HCT116 (cell line): ENCODE data around the gene EVC2.

ENCODE experiments used
- ATF3 ChIP-seq: IDR thresholded peaks from 2 replicates; pipeline ENCODE4 v1.6.1; 2012
- CEBPB ChIP-seq: IDR thresholded peaks from 2 replicates; pipeline ENCODE4 v1.6.1; 2012; ENCODE audit warnings: low read depth
- CTCF ChIP-seq, 3 experiments: fragments of 200-600 bp in 1 of 3; sonication (generic) in 1 of 3; IDR thresholded peaks in 2 of 3; conservative IDR thresholded peaks in 1 of 3; 2 replicates each; pipeline ENCODE4 v1.5.1; 2012 to 2017; ENCODE audit warnings: low read depth in 2 of 3, low read length in 2 of 3, antibody characterized with exemption in 1 of 3, borderline replicate concordance in 1 of 3, control low read depth in 1 of 3, mild to moderate bottlenecking in 1 of 3, mixed read lengths in 1 of 3, mixed run types in 1 of 3, moderate library complexity in 1 of 3; ENCODE audit not compliant: insufficient read depth in 1 of 3
- EZH2 ChIP-seq: fragments of 200-600 bp; sonication (generic); IDR thresholded peaks from 2 replicates; pipeline ENCODE4 v1.6.1; 2017; ENCODE audit warnings: antibody characterized with exemption, mixed run types
- EZH2phosphoT487 ChIP-seq: fragments of 200-600 bp; IDR thresholded peaks from 2 replicates; pipeline ENCODE4 v1.6.1; 2018; ENCODE audit warnings: antibody characterized with exemption, borderline replicate concordance
- MAX ChIP-seq: IDR thresholded peaks from 2 replicates; pipeline ENCODE4 v1.6.1; 2012
- POLR2A ChIP-seq: IDR thresholded peaks from 2 replicates; pipeline ENCODE4 v1.7.0; 2011; ENCODE audit warnings: borderline replicate concordance; ENCODE audit not compliant: insufficient read depth, insufficient read length; ENCODE audit errors: extremely low read depth
- POLR2AphosphoS5 ChIP-seq: IDR thresholded peaks from 2 replicates; pipeline ENCODE4 v1.6.1; 2011; ENCODE audit warnings: mild to moderate bottlenecking, low read depth, low read length, moderate library complexity
- REST ChIP-seq: IDR thresholded peaks from 2 replicates; pipeline ENCODE4 v1.6.1; 2012; ENCODE audit warnings: low read depth
- SIN3A ChIP-seq: IDR thresholded peaks from 2 replicates; pipeline ENCODE4 v1.6.1; 2012; ENCODE audit warnings: low read depth
- SRF ChIP-seq: IDR thresholded peaks from 2 replicates; pipeline ENCODE4 v1.6.1; 2012; ENCODE audit warnings: low read depth
- ZBTB33 ChIP-seq: IDR thresholded peaks from 2 replicates; pipeline ENCODE4 v1.6.1; 2011; ENCODE audit warnings: mild to moderate bottlenecking, low read length, moderate library complexity; ENCODE audit not compliant: insufficient replicate concordance; ENCODE audit errors: extremely low read depth
- ZNF274 ChIP-seq: fragments of 200-500 bp; sonication (Bioruptor generic); IDR thresholded peaks from 2 replicates; pipeline ENCODE4 v1.6.1; 2014; ENCODE audit warnings: mild to moderate bottlenecking, low read depth, low read length, inconsistent platforms

- TF ChIP-seq EZH2phosphoT487 (no peak), ZBTB33 (no peak), CEBPB (no peak), CTCF (IDR thresholded peaks at IDR 0.05 in 2 of 3, conservative IDR thresholded peaks at IDR 0.05 in 1 of 3; ENCODE audit: borderline replicate concordance in 1 of 3, insufficient read depth in 1 of 3, low read depth in 2 of 3, low read length in 2 of 3) (no peak), POLR2A (no peak), SRF (no peak), MAX (no peak), ATF3 (no peak), POLR2AphosphoS5 (no peak), EZH2 (no peak), SIN3A (no peak), ZNF274 (no peak), REST (no peak)
Measured at GRCh38 chr4:5696341-5696740, 12.0 kb downstream of the EVC2 start.
